ENCODE data around the gene PECR. TPM values are rescaled to one million over a fixed set of nuclear protein-coding genes. Genes with fewer than 3 reads are reported as not detected.

Gene PECR
- total and polyA plus RNA-seq, 2 of the 13 experiments (the other 11 are each of a cell fraction or from before 2014, with no cell fraction given) = 151 to 153 TPM

DNA sequence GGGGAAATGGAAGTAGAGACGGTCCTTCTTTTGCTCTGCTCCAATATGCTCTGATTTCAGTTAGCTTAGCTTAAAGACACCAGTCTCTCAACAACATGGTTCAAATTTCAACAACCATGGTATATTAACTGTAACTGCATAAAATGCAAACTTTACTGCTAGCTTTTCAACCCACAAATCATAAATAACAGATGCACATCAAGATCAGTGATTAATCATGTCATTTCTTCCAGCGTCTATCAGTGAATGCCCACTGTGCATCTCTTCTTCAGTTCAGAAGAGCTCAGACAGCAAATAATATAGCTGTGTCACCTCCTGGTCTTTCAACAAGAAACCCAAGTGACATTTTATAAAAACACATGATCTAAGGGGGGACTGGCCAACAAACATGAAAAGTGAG, 12.6 kb downstream of the PECR start:
- TF ChIP-seq ZNF367 (CRISPR knock-in tag; IDR thresholded peaks at IDR 0.05; ENCODE audit: borderline replicate concordance) (no peak), HES4 (CRISPR knock-in tag; IDR thresholded peaks at IDR 0.05; ENCODE audit: borderline replicate concordance) (no peak), ZNF230 (CRISPR knock-in tag; IDR thresholded peaks at IDR 0.05) (no peak), ZNF317 (CRISPR knock-in tag; IDR thresholded peaks at IDR 0.05) (no peak)
- H3K27ac ChIP-seq (ENCODE audit: extremely low read length, insufficient read depth, low read length) = no peak overlapping the region
- in situ Hi-C loops (cut with HindIII; ENCODE audit: extremely low pct_ligation_motif_present, low pct_unique_long_range_greater_than_20kb) (no loop called here), intact Hi-C loops (cut with micrococcal nuclease; ENCODE audit: unreplicated experiment) (no loop called here)
- POLR2A ChIA-PET = interaction anchor here (1.4 to 1.9 kb wide), 2 partner anchors 12 to 15 kb away, joined by 4 to 6 read pairs; partner anchors contain the start of genes PECR and TMEM169
- no peak overlapping the region for H3K9ac ChIP-seq (ENCODE audit: insufficient read depth, low read depth, low read length)
- H3K4me1 ChIP-seq (ENCODE audit: insufficient read depth, low read length) = peaks cover 76% of the 10 kb centered on the region
- H3K4me3 ChIP-seq (replicated peaks in 1 of 3; ENCODE audit: insufficient read depth in 1 of 3, low read depth in 2 of 3, low read length in 3 of 3) = no peak overlapping the region
- no peak for DNase-seq (ENCODE audit: low spot score)
- no peak for FAIRE-seq
- 97% methylated on average over 2 of the region's 2 CpGs for WGBS (ENCODE audit: low lambda C conversion rate)
- H3K27me3 ChIP-seq (ENCODE audit: control insufficient read depth in 1 of 2, insufficient read depth in 2 of 2, low read length in 2 of 2) = no peaks in the 10 kb centered on the region
- H2AFZ ChIP-seq (ENCODE audit: low read length) = no peak overlapping the region
- H3K4me2 ChIP-seq (ENCODE audit: low read depth, low read length) = no peak overlapping the region
- no peak for ATAC-seq
- peaks cover 13 to 38% of the 10 kb centered on the region in 2 experiments for H3K36me3 ChIP-seq (replicated peaks in 1 of 2; ENCODE audit: control insufficient read depth in 1 of 2, insufficient read depth in 2 of 2, low read length in 2 of 2)
- peaks cover 8% of the 10 kb centered on the region; the same call in 1 of the 2 replicates for H4K20me1 ChIP-seq (ENCODE audit: insufficient read depth, low read length)
- H3K79me2 ChIP-seq (ENCODE audit: insufficient read depth, low read length) = peaks cover 34% of the 10 kb centered on the region
- BruUV-seq (replicated peaks) = no TSS peak
- H3K9me3 ChIP-seq (ENCODE audit: low read length) = no peaks in the 10 kb centered on the region
- CTCF ChIA-PET (ENCODE audit: low intra/inter-chr PET ratio, low total read pairs) = no interaction called here

DNA sequence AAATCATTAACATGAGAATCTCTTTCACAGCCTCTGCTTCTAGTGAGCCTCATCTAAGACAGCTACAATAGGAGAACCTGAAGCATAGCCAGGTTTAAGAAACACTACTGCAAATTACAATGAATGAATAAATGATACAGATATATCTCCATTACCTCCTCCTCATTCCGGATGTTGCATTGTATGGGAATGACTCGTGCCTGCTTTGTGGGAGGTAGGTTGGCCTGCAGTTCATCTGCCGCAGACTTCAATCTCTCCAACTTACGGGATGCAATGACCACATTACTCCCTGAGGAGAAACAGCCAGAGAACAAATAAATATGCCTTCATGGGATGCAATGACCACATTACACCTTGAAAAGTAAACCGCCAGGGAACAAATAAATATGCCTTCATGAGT, 15.4 kb downstream of the PECR start:
- FAIRE-seq (no peak), ATAC-seq (peak; percentile 9; the same call in 2 of the 3 replicates), DNase-seq (ENCODE audit: low spot score) (no peak)
- 94% methylated on average over 5 of the region's 5 CpGs for WGBS (ENCODE audit: low lambda C conversion rate)
- Histone ChIP-seq H3K36me3 (replicated peaks in 1 of 2; ENCODE audit: control insufficient read depth in 1 of 2, insufficient read depth in 2 of 2, low read length in 2 of 2) (peaks cover 20 to 52% of the 10 kb centered on the region in 2 experiments), H3K4me2 (ENCODE audit: low read depth, low read length) (no peak overlapping the region), H2AFZ (ENCODE audit: low read length) (no peak overlapping the region), H3K27me3 (ENCODE audit: control insufficient read depth in 1 of 2, insufficient read depth in 2 of 2, low read length in 2 of 2) (no peaks in the 10 kb centered on the region), H3K9ac (ENCODE audit: insufficient read depth, low read depth, low read length) (no peak overlapping the region), H3K27ac (ENCODE audit: extremely low read length, insufficient read depth, low read length) (no peak overlapping the region), H3K9me3 (ENCODE audit: low read length) (no peaks in the 10 kb centered on the region), H4K20me1 (ENCODE audit: insufficient read depth, low read length) (peaks cover 8% of the 10 kb centered on the region; the same call in 1 of the 2 replicates), H3K4me3 (replicated peaks in 1 of 3; ENCODE audit: insufficient read depth in 1 of 3, low read depth in 2 of 3, low read length in 3 of 3) (no peak overlapping the region), H3K79me2 (ENCODE audit: insufficient read depth, low read length) (peaks cover 23% of the 10 kb centered on the region), H3K4me1 (ENCODE audit: insufficient read depth, low read length) (peaks cover 49% of the 10 kb centered on the region)
- TF ChIP-seq CBX1 (IDR thresholded peaks at IDR 0.05; ENCODE audit: low read depth) = no peak
- TF ChIP-seq, protein P1, sequence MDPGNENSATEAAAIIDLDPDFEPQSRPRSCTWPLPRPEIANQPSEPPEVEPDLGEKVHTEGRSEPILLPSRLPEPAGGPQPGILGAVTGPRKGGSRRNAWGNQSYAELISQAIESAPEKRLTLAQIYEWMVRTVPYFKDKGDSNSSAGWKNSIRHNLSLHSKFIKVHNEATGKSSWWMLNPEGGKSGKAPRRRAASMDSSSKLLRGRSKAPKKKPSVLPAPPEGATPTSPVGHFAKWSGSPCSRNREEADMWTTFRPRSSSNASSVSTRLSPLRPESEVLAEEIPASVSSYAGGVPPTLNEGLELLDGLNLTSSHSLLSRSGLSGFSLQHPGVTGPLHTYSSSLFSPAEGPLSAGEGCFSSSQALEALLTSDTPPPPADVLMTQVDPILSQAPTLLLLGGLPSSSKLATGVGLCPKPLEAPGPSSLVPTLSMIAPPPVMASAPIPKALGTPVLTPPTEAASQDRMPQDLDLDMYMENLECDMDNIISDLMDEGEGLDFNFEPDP (CRISPR knock-in tag; conservative IDR thresholded peaks at IDR 0.05) = 0 out of 2 replicates have a peak, but pooled peaks have one; percentile 70
- ChIA-PET POLR2A (interaction anchor here (1.1 to 2.4 kb wide), 2 partner anchors 9 to 15 kb away, joined by 3 to 13 read pairs; partner anchors contain the start of genes PECR and TMEM169), CTCF (ENCODE audit: low intra/inter-chr PET ratio, low total read pairs) (no interaction called here)
- in situ Hi-C loops (cut with HindIII; ENCODE audit: extremely low pct_ligation_motif_present, low pct_unique_long_range_greater_than_20kb) = no loop called here
- no TSS peak for BruUV-seq (replicated peaks)
- intact Hi-C loops (cut with micrococcal nuclease; ENCODE audit: unreplicated experiment) = no loop called here
